H1 (cell line): Measurements from ENCODE around the gene ESPNL.

ENCODE experiments used
- EZH2 ChIP-seq: fragments of 200-600 bp; sonication (generic); IDR thresholded peaks from 2 replicates; pipeline ENCODE4 v1.7.1; 2012; ENCODE audit warnings: low read depth, mild to moderate bottlenecking, moderate library complexity, low read length, inconsistent platforms; ENCODE audit not compliant: severe bottlenecking
- FOSL1 ChIP-seq: IDR thresholded peaks from 2 replicates; pipeline ENCODE4 v1.6.1; 2011; ENCODE audit warnings: mild to moderate bottlenecking, low read depth, low read length, moderate library complexity; ENCODE audit not compliant: insufficient read depth
- GABPA ChIP-seq: IDR thresholded peaks from 2 replicates; pipeline ENCODE4 v1.6.1; 2011; ENCODE audit warnings: mild to moderate bottlenecking, low read length, moderate library complexity, borderline replicate concordance; ENCODE audit not compliant: insufficient read depth
- POLR2A ChIP-seq, 2 experiments: IDR thresholded peaks; 1 replicate in 1 of 2; 2 replicates in 1 of 2; pipeline ENCODE4 v1.6.1; 2011; ENCODE audit warnings: low read depth in 2 of 2, low read length in 2 of 2, mild to moderate bottlenecking in 2 of 2; ENCODE audit errors: control extremely low read depth in 1 of 2
- POLR2AphosphoS5 ChIP-seq: IDR thresholded peaks from 2 replicates; pipeline ENCODE4 v1.6.1; 2011; ENCODE audit warnings: low read depth, low read length
- RBBP5 ChIP-seq: IDR thresholded peaks from 2 replicates; pipeline ENCODE4 v1.7.1; 2012; ENCODE audit warnings: low read depth, mild to moderate bottlenecking, inconsistent platforms, low read length, moderate library complexity, borderline replicate concordance
- TEAD4 ChIP-seq: IDR thresholded peaks from 2 replicates; pipeline ENCODE4 v1.6.1; 2012; ENCODE audit warnings: low read depth, low read length, inconsistent platforms, mixed read lengths
- YY1 ChIP-seq: IDR thresholded peaks from 2 replicates; pipeline ENCODE4 v1.6.1; 2011; ENCODE audit warnings: low read depth, mild to moderate bottlenecking, low read length
- ZNF274 ChIP-seq: IDR thresholded peaks from 2 replicates; pipeline ENCODE4 v1.7.0; 2012; ENCODE audit warnings: low read length, borderline replicate concordance; ENCODE audit errors: extremely low read depth
- TF ChIP-seq, protein P1 (sequence below), 3 experiments: IDR thresholded peaks; 1 replicate in 2 of 3; 2 replicates in 1 of 3; pipeline versions ENCODE4 v1.5.1 to v1.6.1; 2011; ENCODE audit warnings: low read length in 3 of 3, mild to moderate bottlenecking in 3 of 3, inconsistent platforms in 2 of 3, low read depth in 1 of 3, moderate library complexity in 1 of 3; ENCODE audit not compliant: insufficient read depth in 1 of 3; ENCODE audit errors: control extremely low read depth in 1 of 3
- TF ChIP-seq, protein P2 (sequence below): IDR thresholded peaks from 2 replicates; pipeline ENCODE4 v1.6.1; 2012; ENCODE audit warnings: inconsistent platforms
- TF ChIP-seq, protein P3 (sequence below): IDR thresholded peaks from 2 replicates; pipeline ENCODE4 v1.6.1; 2012; ENCODE audit warnings: low read length, inconsistent platforms

DNA sequence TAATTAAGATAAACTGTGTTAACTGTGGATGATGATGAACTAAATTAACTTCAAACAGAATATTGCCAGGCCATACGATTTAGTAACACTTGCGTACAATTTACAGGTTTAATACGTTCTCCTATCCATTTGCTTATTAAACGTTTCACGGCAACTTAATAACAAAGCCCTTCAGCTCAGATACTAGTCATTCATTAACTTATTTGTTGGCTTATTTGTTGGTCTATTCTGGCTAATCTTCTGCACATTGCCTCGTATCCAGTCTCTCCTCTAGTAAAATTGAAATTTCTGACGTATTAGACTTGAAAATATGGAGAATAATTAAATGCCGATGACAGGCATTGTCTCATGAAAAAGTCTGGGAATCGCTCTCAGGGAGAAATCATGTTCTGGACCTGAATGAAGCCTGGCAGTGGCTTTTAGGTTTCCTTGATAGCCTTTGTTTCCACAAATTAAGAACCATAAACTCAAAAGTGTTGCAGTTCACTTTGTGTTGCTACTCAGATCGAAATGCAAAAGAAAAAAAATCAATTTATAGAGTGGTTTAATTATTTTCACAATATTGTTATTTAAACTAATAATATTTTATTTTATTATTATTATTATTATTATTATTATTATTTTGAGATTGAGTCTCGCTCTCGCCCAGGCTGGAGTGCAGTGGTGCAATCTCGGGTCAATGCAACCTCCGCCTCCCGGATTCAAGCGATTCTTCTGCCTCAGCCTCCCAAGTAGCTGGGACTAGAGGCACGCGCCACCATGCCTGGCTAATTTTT lies 34.9 kb upstream of the ESPNL start:
- TF ChIP-seq YY1, result no peak
- TF ChIP-seq, protein P1, sequence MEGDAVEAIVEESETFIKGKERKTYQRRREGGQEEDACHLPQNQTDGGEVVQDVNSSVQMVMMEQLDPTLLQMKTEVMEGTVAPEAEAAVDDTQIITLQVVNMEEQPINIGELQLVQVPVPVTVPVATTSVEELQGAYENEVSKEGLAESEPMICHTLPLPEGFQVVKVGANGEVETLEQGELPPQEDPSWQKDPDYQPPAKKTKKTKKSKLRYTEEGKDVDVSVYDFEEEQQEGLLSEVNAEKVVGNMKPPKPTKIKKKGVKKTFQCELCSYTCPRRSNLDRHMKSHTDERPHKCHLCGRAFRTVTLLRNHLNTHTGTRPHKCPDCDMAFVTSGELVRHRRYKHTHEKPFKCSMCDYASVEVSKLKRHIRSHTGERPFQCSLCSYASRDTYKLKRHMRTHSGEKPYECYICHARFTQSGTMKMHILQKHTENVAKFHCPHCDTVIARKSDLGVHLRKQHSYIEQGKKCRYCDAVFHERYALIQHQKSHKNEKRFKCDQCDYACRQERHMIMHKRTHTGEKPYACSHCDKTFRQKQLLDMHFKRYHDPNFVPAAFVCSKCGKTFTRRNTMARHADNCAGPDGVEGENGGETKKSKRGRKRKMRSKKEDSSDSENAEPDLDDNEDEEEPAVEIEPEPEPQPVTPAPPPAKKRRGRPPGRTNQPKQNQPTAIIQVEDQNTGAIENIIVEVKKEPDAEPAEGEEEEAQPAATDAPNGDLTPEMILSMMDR (IDR thresholded peaks at IDR 0.05; ENCODE audit: control extremely low read depth in 1 of 3, insufficient read depth in 1 of 3, low read depth in 1 of 3, low read length in 3 of 3), result no peak
- no peak for TF ChIP-seq GABPA
- TF ChIP-seq POLR2AphosphoS5, result no peak
- TF ChIP-seq POLR2A (IDR thresholded peaks at IDR 0.05; ENCODE audit: control extremely low read depth in 1 of 2, low read depth in 2 of 2, low read length in 2 of 2), result no peak
- TF ChIP-seq, protein P2, sequence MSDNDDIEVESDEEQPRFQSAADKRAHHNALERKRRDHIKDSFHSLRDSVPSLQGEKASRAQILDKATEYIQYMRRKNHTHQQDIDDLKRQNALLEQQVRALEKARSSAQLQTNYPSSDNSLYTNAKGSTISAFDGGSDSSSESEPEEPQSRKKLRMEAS, result no peak
- TF ChIP-seq TEAD4, result no peak
- TF ChIP-seq FOSL1, result no peak
- TF ChIP-seq, protein P3, sequence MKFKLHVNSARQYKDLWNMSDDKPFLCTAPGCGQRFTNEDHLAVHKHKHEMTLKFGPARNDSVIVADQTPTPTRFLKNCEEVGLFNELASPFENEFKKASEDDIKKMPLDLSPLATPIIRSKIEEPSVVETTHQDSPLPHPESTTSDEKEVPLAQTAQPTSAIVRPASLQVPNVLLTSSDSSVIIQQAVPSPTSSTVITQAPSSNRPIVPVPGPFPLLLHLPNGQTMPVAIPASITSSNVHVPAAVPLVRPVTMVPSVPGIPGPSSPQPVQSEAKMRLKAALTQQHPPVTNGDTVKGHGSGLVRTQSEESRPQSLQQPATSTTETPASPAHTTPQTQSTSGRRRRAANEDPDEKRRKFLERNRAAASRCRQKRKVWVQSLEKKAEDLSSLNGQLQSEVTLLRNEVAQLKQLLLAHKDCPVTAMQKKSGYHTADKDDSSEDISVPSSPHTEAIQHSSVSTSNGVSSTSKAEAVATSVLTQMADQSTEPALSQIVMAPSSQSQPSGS, result no peak
- no peak for TF ChIP-seq RBBP5
- TF ChIP-seq ZNF274, result no peak
- TF ChIP-seq EZH2, result no peak
